Loucy (cell line): ENCODE results near the gene FOXN4.
"Not testable (repeated sequence)": the region's sequence is repeated elsewhere in the genome, so short reads cannot be mapped to it uniquely, and the experiment has no call there.

Experiments
- EZH2phosphoT487 ChIP-seq: fragments of 200-600 bp; IDR thresholded peaks from 2 replicates; pipeline ENCODE4 v1.6.1; 2018; ENCODE audit warnings: antibody characterized with exemption, mild to moderate bottlenecking, moderate library complexity, borderline replicate concordance
- TF ChIP-seq, protein P1 (sequence below): fragments of 200-600 bp; sonication (generic); conservative IDR thresholded peaks from 2 replicates; pipeline ENCODE4 v1.5.1; 2014; ENCODE audit warnings: mild to moderate bottlenecking, antibody characterized with exemption, low read length

DNA sequence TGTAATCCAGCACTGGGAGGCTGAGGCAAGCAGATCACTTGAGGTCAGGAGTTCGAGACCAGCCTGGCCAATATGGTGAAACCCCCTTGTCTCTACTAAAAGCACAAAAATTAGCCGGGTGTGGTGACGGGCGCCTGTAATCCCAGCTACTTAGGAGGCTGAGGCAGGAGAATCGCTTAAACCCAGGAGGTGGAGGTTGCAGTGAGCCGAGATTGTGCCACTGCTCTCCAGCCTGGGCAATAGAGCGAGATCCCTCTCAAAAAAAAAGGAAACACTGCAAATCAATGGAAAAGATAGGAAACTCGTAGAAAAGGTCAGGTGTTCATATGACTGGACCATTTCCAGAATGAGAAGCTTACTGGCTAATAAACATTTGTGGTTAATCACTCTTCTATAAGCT, 12.2 kb upstream of the FOXN4 start:
- TF ChIP-seq, protein P1, sequence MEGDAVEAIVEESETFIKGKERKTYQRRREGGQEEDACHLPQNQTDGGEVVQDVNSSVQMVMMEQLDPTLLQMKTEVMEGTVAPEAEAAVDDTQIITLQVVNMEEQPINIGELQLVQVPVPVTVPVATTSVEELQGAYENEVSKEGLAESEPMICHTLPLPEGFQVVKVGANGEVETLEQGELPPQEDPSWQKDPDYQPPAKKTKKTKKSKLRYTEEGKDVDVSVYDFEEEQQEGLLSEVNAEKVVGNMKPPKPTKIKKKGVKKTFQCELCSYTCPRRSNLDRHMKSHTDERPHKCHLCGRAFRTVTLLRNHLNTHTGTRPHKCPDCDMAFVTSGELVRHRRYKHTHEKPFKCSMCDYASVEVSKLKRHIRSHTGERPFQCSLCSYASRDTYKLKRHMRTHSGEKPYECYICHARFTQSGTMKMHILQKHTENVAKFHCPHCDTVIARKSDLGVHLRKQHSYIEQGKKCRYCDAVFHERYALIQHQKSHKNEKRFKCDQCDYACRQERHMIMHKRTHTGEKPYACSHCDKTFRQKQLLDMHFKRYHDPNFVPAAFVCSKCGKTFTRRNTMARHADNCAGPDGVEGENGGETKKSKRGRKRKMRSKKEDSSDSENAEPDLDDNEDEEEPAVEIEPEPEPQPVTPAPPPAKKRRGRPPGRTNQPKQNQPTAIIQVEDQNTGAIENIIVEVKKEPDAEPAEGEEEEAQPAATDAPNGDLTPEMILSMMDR = not testable (repeated sequence)
- TF ChIP-seq EZH2phosphoT487 = not testable (repeated sequence)
